ENCODE results near the gene RASGEF1C. TPM values are rescaled to one million over a fixed set of nuclear protein-coding genes. Genes with fewer than 3 reads are reported as not detected.

Gene RASGEF1C
- total and polyA plus RNA-seq, 2 experiments from 2014 or later = 0.40 to 0.42 TPM

DNA sequence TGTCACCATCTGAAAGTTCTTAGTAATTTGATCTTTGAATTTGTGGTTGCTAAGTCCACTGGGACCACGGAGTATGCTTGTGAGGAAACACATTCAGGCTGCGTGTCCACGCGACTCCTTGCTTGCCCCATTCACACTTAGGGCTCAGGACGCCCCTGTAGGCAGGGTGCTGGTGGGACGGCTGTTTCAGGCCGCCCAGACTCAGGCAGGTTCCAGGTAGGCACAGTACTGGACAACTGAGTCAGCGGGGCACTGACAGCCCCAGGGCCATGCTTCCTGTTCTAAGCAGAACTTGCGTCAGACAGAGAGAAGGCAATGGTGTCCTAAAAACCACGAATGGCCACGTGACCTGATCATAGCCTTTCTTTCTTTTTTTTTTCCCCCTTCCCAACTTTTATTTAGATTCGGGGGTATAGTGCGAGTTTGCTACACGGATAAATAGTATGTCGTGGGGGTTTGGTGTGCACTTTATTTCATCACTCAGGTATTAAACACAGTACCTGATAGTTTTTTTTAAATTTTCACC lies 7.7 kb upstream of the RASGEF1C start (continued):
- TF ChIP-seq ZNF462 (CRISPR knock-in tag; IDR thresholded peaks at IDR 0.05) (no peak), NANOG (IDR thresholded peaks at IDR 0.05; ENCODE audit: borderline replicate concordance) (no peak), ZNF114 (CRISPR knock-in tag; IDR thresholded peaks at IDR 0.05) (no peak), POLR2AphosphoS5 (IDR thresholded peaks at IDR 0.05; ENCODE audit: low read depth) (no peak), JUNB (IDR thresholded peaks at IDR 0.05; ENCODE audit: unreplicated experiment) (no peak), STAT1 (IDR thresholded peaks at IDR 0.05; ENCODE audit: unreplicated experiment) (no peak), EZH2phosphoT487 (IDR thresholded peaks at IDR 0.05; ENCODE audit: unreplicated experiment) (no peak), CREB1 (CRISPR knock-in tag; IDR thresholded peaks at IDR 0.05; ENCODE audit: low read depth) (no peak)
- TF ChIP-seq, protein P1, sequence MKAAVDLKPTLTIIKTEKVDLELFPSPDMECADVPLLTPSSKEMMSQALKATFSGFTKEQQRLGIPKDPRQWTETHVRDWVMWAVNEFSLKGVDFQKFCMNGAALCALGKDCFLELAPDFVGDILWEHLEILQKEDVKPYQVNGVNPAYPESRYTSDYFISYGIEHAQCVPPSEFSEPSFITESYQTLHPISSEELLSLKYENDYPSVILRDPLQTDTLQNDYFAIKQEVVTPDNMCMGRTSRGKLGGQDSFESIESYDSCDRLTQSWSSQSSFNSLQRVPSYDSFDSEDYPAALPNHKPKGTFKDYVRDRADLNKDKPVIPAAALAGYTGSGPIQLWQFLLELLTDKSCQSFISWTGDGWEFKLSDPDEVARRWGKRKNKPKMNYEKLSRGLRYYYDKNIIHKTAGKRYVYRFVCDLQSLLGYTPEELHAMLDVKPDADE (IDR thresholded peaks at IDR 0.05) = no peak

All from GM23338 (cell line).